GM11168 (cell line): ENCODE data around the gene MACROH2A2.
"Not testable (repeated sequence)": the region's sequence is repeated elsewhere in the genome, so short reads cannot be mapped to it uniquely, and the experiment has no call there.

Experiments
- in situ Hi-C: fragments of 300-500 bp; cut with MboI; formaldehyde crosslinking; loops from one replicate; pipeline ENCODE4 v1.12.0; 2022; ENCODE audit warnings: low sequenced_read_pairs; ENCODE audit not compliant: unreplicated experiment

The MACROH2A2 gene

DNA sequence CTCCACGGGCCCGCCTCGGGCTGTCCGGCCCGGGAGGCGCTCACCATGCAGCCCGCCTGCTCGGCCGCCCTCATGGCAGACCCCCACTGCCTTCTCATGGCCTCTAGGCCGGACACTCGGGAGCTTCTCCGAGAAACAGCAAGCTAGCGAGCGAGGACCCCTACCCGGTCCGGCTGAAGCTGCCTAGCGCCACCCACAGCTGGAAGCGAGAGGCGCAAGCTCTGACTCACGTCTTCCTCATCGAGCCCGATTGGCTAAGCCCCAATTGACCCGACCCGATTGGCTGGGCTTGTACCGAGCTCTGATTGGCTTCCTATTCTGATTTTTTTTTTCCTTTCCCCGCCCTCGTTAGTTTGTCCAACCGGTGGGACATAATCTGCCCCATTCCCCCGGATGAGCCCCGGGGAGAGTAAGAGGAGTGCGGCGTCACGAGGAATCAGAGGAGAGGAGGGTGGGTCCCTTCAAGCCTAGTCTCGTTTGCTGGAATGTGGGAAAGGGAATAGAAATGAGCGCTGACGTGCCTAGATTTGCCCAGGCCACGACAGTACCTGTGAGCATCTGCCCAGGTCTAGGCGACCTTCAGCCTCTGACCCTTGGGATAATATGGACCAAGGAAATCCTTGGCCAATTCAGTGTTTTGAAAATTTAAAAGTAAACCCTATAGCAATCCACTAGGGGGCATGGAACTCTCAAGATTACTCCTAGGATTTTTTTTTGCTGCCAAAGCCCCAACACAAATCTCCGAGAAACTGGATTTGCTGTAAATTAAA lies 94.0 kb downstream of the MACROH2A2 start, which contains the start of gene TYSND1:
TSS of gene TYSND1 (minus strand) at position 212 of the 770 bp plus-strand sequence. CDS start at position 98, 114 bp downstream.
- in situ Hi-C loops = no loop called here

DNA sequence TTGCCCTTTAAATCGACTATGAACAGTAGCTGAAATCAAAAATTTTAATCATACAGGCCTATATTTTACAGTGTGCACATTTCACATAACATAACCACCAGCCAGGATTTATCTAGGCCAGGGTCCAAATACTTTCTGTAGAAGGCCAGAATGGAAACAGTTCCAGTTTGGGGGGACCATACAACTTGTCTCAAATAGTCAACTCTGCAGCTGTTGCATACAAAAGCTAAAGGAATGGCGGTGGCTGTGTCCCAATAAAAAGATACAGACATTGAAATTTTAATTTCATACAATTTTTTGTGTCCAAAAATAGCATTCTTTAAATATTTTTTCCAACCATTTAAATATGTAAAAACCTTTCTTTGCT lies 94.6 kb downstream of the MACROH2A2 start:
- in situ Hi-C loops = no loop called here

DNA sequence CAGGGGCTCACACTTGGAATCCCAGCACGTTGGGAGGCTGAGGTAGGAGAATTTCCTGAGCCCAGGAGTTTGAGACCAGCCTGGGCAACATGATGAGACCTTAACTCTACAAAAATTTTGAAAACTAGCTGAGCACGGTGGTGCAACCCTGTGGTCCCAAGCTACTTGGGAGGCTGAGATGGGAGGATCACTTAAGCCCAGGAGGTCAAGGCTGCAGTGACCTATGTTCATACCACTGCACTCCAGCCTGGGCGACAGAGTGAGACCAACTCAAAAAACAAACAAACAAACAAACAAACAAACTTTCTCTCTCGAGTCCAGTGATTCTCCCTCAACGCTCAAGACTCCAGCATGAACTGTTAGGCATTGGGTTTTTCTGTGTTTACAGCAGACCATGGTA lies 95.9 kb downstream of the MACROH2A2 start:
- in situ Hi-C loops = no loop called here

DNA sequence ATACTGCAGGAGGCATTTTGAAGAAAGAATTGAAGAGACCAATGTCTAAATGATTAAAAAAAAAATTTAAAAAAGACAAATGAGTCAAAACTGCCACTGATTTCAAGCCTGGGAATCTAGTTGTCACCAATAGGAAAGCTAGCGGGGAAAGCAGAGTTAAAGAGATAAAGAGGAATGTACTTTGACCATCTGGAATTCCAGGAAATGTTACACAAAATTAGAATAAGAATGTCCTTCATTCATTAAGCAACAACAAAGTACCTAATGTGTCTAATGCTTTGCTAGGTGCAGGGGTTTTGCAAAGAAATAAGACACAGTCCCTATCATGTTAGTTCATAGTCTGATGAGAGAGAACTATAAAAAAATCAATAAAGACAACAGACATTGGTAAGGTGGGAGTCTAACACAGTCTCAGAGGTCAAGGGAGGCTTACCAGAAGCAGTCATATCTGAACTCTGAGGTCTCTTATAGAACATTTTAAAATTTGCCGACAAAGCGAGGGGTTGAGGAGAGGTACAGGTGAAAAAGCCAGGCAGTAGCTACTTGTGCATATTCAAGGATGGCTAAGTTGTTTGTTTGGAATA lies 102.7 kb downstream of the MACROH2A2 start:
- in situ Hi-C loops = no loop called here

DNA sequence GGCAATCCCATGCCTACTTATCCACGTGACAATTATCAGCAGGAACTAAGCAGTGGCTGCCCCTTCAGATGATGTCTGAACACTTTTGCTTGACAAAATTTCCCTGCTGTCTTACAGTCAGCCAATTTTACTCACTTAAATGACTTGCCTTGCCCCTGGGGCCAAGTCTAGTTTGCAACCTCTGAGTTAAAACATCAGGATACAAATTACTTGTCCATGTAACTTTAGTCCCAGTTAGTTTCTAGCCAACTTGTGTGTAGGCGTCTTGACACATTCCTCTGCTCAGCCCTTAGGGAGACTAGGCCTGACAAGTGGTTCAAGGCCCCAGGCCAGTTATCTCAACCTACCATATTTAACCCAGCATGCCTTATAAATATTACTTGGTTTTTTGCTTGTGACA lies 105.5 kb downstream of the MACROH2A2 start:
- in situ Hi-C loops = no loop called here

DNA sequence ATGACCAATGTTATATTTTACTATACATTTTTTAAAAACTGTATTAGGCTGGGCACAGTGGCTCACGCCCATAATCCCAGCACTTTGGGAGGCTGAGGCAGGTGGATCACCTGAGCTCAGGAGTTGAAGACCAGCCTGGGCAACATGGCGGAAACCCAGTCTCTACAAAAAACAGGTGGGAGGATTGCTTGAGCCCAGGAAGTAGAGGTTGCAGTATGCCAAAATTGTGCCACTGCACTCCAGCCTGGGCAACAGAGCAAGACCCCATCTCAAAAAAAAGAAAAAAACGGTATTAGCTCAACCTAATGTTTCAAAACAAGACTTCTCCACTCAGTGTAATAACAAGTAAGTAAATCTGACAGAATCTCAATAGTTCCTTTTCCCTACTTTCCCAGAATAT lies 106.7 kb downstream of the MACROH2A2 start:
- in situ Hi-C loops = not testable (repeated sequence)

DNA sequence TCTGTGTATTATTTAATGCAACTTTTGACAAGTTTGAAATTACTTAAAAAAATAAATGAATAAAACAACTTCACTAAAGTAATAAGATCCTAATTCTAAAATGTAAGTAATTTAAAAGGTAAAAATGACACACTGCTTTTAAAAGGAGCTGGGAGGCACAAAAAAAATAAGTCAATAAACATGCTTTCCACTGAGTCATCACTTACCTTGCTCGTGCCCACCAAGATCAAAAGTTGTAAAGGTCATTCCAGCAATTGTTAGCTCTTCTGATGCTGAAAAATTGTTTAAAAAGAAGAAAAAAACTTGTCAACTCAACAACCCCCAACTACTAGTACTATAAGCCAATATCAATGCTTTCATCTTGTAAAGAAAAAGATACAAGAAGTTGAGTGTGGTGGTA lies 108.2 kb downstream of the MACROH2A2 start:
- in situ Hi-C loops = no loop called here
